ENCODE measurements around the gene APLP2. TPM values are rescaled to one million over a fixed set of nuclear protein-coding genes. Genes with fewer than 3 reads are reported as not detected.
A peak's percentile ranks its signal among the peaks of the same experiment; 100 is the strongest.

The APLP2 gene
- total RNA-seq, 2 donors from 2014 or later, result 31.2 to 34.0 TPM

- H3K27ac Mint-ChIP-seq, result no peak overlapping the region
- H3K27me3 Mint-ChIP-seq, result no peaks in the 10 kb centered on the region
- peaks cover 67% of the 10 kb centered on the region for H3K36me3 Mint-ChIP-seq (ENCODE audit: low read depth)
- no peak overlapping the region for H3K4me3 Mint-ChIP-seq
- peaks cover 13% of the 10 kb centered on the region for H3K4me1 Mint-ChIP-seq
- no peak for ATAC-seq (replicated peaks)
- H3K9me3 Mint-ChIP-seq, result no peaks in the 10 kb centered on the region
Observed at GRCh38 chr11:130125638-130126037, 55.9 kb downstream of the APLP2 start.

GRCh38 chr11:130126516-130126915 is 56.8 kb downstream of the APLP2 start:
- Mint-ChIP-seq H3K36me3 (ENCODE audit: low read depth) (peaks cover 73% of the 10 kb centered on the region), H3K4me3 (no peak overlapping the region), H3K4me1 (peaks cover 11% of the 10 kb centered on the region), H3K27me3 (no peaks in the 10 kb centered on the region), H3K27ac (no peak overlapping the region), H3K9me3 (no peaks in the 10 kb centered on the region)
- no peak for ATAC-seq (replicated peaks)

- ATAC-seq (replicated peaks), result no peak
- H3K36me3 Mint-ChIP-seq (ENCODE audit: low read depth), result peaks cover 69% of the 10 kb centered on the region
- H3K4me3 Mint-ChIP-seq, result no peak overlapping the region
- no peaks in the 10 kb centered on the region for H3K9me3 Mint-ChIP-seq
- H3K27ac Mint-ChIP-seq, result no peak overlapping the region
- peaks cover 2% of the 10 kb centered on the region for H3K4me1 Mint-ChIP-seq
- H3K27me3 Mint-ChIP-seq, result no peaks in the 10 kb centered on the region
Observed at GRCh38 chr11:130127509-130127908, 57.8 kb downstream of the APLP2 start.

GRCh38 chr11:130128626-130129025 is 58.9 kb downstream of the APLP2 start:
- no peaks in the 10 kb centered on the region for H3K4me1 Mint-ChIP-seq
- no peaks in the 10 kb centered on the region for H3K27me3 Mint-ChIP-seq
- ATAC-seq (replicated peaks), result no peak
- no peak overlapping the region for H3K4me3 Mint-ChIP-seq
- peaks cover 63% of the 10 kb centered on the region for H3K36me3 Mint-ChIP-seq (ENCODE audit: low read depth)
- no peaks in the 10 kb centered on the region for H3K9me3 Mint-ChIP-seq
- H3K27ac Mint-ChIP-seq, result no peak overlapping the region

- peaks cover 64% of the 10 kb centered on the region for H3K36me3 Mint-ChIP-seq (ENCODE audit: low read depth)
- ATAC-seq (replicated peaks), result no peak
Observed at GRCh38 chr11:130129922-130130321, 60.2 kb downstream of the APLP2 start.

GRCh38 chr11:130131961-130132850 is 62.5 kb downstream of the APLP2 start:
- Mint-ChIP-seq H3K4me3 (no peak overlapping the region), H3K36me3 (ENCODE audit: low read depth) (peaks cover 71% of the 10 kb centered on the region), H3K9me3 (no peaks in the 10 kb centered on the region), H3K27ac (no peak overlapping the region), H3K27me3 (no peaks in the 10 kb centered on the region), H3K4me1 (no peaks in the 10 kb centered on the region)
- peak; percentile 59 for ATAC-seq (replicated peaks)

More at GRCh38 chr11:130129922-130130321, 60.2 kb downstream of the APLP2 start:
- no peak overlapping the region for H3K4me3 Mint-ChIP-seq
- no peaks in the 10 kb centered on the region for H3K27me3 Mint-ChIP-seq
- H3K4me1 Mint-ChIP-seq, result no peaks in the 10 kb centered on the region
- H3K9me3 Mint-ChIP-seq, result no peaks in the 10 kb centered on the region
- no peak overlapping the region for H3K27ac Mint-ChIP-seq

GRCh38 chr11:130133716-130134115 is 64.0 kb downstream of the APLP2 start:
- no peak overlapping the region for H3K4me3 Mint-ChIP-seq
- H3K9me3 Mint-ChIP-seq, result no peaks in the 10 kb centered on the region
- H3K27me3 Mint-ChIP-seq, result no peaks in the 10 kb centered on the region
- no peaks in the 10 kb centered on the region for H3K4me1 Mint-ChIP-seq
- no peak for ATAC-seq (replicated peaks)
- H3K27ac Mint-ChIP-seq, result no peak overlapping the region
- H3K36me3 Mint-ChIP-seq (ENCODE audit: low read depth), result peaks cover 68% of the 10 kb centered on the region

GRCh38 chr11:130136107-130136506 is 66.4 kb downstream of the APLP2 start:
- H3K9me3 Mint-ChIP-seq, result no peaks in the 10 kb centered on the region
- ATAC-seq (replicated peaks), result no peak
- H3K4me3 Mint-ChIP-seq, result no peak overlapping the region
- no peaks in the 10 kb centered on the region for H3K4me1 Mint-ChIP-seq
- H3K27me3 Mint-ChIP-seq, result no peaks in the 10 kb centered on the region
- H3K36me3 Mint-ChIP-seq (ENCODE audit: low read depth), result peaks cover 59% of the 10 kb centered on the region
- H3K27ac Mint-ChIP-seq, result no peak overlapping the region

GRCh38 chr11:130137999-130138398 is 68.3 kb downstream of the APLP2 start:
- H3K4me3 Mint-ChIP-seq, result no peak overlapping the region
- H3K4me1 Mint-ChIP-seq, result no peaks in the 10 kb centered on the region
- no peaks in the 10 kb centered on the region for H3K27me3 Mint-ChIP-seq
- ATAC-seq (replicated peaks), result no peak
- no peaks in the 10 kb centered on the region for H3K9me3 Mint-ChIP-seq
- peaks cover 56% of the 10 kb centered on the region for H3K36me3 Mint-ChIP-seq (ENCODE audit: low read depth)
- no peak overlapping the region for H3K27ac Mint-ChIP-seq

GRCh38 chr11:130139401-130139800 is 69.7 kb downstream of the APLP2 start:
- H3K27ac Mint-ChIP-seq, result no peak overlapping the region
- no peak overlapping the region for H3K4me3 Mint-ChIP-seq
- H3K9me3 Mint-ChIP-seq, result no peaks in the 10 kb centered on the region
- peaks cover 48% of the 10 kb centered on the region for H3K36me3 Mint-ChIP-seq (ENCODE audit: low read depth)
- H3K27me3 Mint-ChIP-seq, result no peaks in the 10 kb centered on the region
- H3K4me1 Mint-ChIP-seq, result no peaks in the 10 kb centered on the region
- ATAC-seq (replicated peaks), result no peak

GRCh38 chr11:130141561-130142341 is 72.1 kb downstream of the APLP2 start:
- no peaks in the 10 kb centered on the region for H3K27me3 Mint-ChIP-seq
- H3K4me1 Mint-ChIP-seq, result peaks cover 5% of the 10 kb centered on the region
- H3K9me3 Mint-ChIP-seq, result no peaks in the 10 kb centered on the region
- H3K4me3 Mint-ChIP-seq, result no peak overlapping the region
- no peak for ATAC-seq (replicated peaks)
- H3K36me3 Mint-ChIP-seq (ENCODE audit: low read depth), result peaks cover 35% of the 10 kb centered on the region
- H3K27ac Mint-ChIP-seq, result no peak overlapping the region

GRCh38 chr11:130144141-130144540 is 74.4 kb downstream of the APLP2 start:
- Mint-ChIP-seq H3K9me3 (no peaks in the 10 kb centered on the region), H3K27me3 (no peaks in the 10 kb centered on the region), H3K27ac (no peak overlapping the region), H3K36me3 (ENCODE audit: low read depth) (peaks cover 21% of the 10 kb centered on the region), H3K4me3 (no peak overlapping the region), H3K4me1 (peaks cover 14% of the 10 kb centered on the region)
- ATAC-seq (replicated peaks), result no peak

GRCh38 chr11:130144861-130145281 is 75.2 kb downstream of the APLP2 start:
- peaks cover 20% of the 10 kb centered on the region for H3K36me3 Mint-ChIP-seq (ENCODE audit: low read depth)
- peaks cover 14% of the 10 kb centered on the region for H3K4me1 Mint-ChIP-seq
- H3K9me3 Mint-ChIP-seq, result no peaks in the 10 kb centered on the region
- no peak overlapping the region for H3K27ac Mint-ChIP-seq
- no peaks in the 10 kb centered on the region for H3K27me3 Mint-ChIP-seq
- no peak overlapping the region for H3K4me3 Mint-ChIP-seq
- no peak for ATAC-seq (replicated peaks)

- no peaks in the 10 kb centered on the region for H3K27me3 Mint-ChIP-seq
- ATAC-seq (replicated peaks), result no peak
- no peak overlapping the region for H3K4me3 Mint-ChIP-seq
- H3K36me3 Mint-ChIP-seq (ENCODE audit: low read depth), result peaks cover 15% of the 10 kb centered on the region
- H3K9me3 Mint-ChIP-seq, result no peaks in the 10 kb centered on the region
- H3K4me1 Mint-ChIP-seq, result peaks cover 14% of the 10 kb centered on the region
- H3K27ac Mint-ChIP-seq, result no peak overlapping the region
Observed at GRCh38 chr11:130145311-130145812, 75.7 kb downstream of the APLP2 start.
